ENCODE results near the gene PLRG1. TPM values are rescaled to one million over a fixed set of nuclear protein-coding genes. Genes with fewer than 3 reads are reported as not detected.
"Not testable (repeated sequence)": the region's sequence is repeated elsewhere in the genome, so short reads cannot be mapped to it uniquely, and the experiment has no call there.

The PLRG1 gene
- total RNA-seq, result 61.8 TPM

DNA sequence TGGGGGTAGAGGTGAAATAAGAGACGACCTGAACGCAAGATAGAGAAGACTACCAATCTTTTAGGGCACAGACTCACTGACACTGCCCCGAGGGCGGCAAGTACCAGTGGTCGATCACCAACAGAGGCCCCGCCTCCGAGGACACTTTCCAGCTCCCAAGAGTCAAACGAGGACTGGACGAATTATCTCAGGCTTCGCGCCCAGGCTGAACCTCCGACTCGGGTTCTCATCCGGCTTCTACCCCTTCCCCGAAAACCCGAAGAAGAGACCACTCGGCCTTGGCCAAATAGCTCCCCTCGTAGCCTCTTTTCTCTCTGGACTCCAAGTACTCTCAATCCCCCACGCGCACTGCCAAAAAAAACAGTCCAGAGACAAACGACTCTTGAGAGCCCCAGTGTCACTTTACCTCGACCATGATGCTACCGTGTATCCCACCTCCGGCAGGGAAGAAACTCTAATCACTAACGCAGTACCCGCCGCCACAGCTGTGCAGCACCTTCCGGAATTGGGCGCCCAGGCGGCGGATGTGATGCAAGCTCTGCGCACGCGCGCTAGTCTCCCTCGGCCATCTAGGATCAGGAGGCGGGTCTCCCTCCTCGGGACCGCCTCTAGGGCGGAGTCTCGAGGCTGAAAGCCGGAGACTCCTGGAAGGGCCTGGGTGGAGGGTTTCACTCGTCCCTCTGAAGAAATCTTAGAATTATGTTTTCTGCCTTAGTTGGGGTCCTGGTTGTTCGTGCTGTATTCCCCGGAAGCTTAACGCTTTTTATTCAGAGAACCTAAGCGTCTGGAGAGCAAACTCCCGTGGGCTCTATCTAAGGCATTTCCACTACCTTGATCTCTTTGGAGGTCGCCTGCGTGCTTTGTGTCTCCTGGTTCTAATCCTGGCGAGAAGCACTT, at the start of gene PLRG1:
TSS of gene PLRG1 (minus strand) at position 507 of the 897 bp plus-strand sequence. CDS start at position 415, 92 bp downstream.
- peak; percentile 97 for DNase-seq (ENCODE audit: low spot score)

DNA sequence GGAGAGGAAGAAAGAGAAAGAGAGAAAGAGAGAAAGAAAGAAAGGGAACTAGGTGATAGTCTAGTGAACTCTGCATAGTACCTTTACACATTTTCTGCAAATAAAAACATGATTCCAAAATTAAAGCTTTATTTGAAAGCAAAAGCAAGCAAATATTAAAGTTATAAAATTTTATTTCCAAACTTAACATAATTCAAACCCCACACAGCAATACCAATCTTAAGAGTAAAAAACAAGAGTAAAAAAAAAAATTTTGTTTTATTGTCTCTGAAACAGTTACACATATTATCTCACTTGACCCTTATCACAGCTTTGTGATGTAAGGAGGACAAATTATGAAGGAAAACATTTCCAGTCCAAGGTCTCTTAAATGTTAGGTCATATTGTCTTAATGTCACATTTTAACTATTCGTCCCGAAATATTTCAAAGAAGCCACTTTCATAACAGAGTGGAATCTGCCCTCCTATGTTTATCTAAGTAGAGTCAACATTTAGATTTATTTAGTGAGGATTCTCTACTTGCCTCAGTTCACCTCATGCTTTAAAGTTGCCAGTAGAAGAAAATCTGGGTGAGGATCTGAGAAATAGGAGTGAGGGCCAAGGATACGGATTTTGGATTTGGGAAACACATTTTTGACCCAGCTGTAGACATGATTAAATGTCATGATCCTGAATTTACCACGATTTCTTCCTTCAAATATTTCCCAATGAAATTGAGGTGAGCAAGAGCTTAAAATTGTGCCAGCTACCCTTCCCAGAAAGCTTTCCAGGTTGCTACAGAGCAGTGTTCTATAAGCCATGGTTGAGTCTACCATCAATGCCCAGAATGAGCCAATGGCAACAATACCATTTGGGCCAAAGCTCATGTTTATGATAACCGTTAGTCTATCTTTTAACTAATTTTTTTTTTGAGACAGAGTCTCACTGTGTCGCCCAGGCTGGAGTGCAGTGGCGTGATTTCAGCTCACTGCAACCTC, 47.9 kb upstream of the PLRG1 start:
- DNase-seq (ENCODE audit: low spot score), result no peak

DNA sequence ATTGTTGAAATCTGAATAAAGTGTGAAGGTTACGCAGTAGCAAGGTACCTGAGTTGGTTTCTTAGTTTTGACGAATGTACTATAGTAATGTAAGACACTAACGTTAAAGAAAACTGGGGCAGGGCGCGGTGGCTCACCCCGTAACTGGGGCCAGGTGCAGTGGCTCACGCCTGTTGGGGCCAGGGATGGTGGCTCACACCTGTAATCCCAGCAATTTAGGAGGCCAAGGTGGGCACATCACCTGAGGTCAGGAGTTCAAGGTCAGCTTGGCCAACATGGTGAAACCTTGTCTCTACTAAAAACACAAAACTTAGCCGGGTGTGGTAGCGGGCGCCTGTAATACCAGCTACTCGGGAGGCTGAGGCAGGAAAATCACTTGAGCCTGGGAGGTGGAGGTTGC, 47.1 kb upstream of the PLRG1 start:
- DNase-seq (ENCODE audit: low spot score), result not testable (repeated sequence)

DNA sequence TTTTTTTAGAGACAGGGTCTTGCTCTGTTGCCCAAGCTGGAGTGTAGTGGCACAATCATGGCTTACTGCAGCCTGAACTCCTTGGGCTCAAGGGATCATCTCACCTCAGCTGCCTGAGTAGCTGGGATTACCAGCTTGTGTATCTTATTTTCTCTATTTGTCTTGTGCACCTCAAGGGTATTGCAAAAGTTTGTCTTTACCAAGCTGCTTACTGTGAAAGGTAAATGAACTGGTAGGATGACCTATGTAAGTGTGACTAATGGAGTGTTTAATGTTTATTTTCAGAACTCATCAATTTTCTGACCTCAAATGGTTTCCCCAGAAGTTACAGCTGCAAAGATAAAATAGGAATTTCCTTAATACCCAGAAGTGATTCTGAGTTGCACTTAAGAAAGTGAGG, 45.6 kb upstream of the PLRG1 start:
- no peak for DNase-seq (ENCODE audit: low spot score)

DNA sequence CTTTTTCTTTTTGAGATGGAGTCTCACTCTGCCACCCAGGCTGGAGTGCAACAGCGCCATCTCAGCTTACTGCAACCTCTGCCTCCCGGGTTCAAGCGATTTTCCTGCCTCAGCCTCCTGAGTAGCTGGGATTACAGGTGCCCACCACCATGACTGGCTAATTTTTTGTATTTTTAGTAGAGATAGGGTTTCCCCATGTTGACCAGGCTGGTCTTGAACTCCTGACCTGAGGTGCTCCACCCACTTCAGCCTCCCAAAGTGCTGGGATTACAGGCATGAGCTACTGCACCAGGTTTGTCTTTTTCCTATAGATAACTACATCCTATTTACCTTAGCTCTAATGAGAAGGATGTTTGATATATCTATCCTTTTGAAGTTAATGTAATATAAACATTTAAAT, 44.1 kb upstream of the PLRG1 start:
- not testable (repeated sequence) for DNase-seq (ENCODE audit: low spot score)

DNA sequence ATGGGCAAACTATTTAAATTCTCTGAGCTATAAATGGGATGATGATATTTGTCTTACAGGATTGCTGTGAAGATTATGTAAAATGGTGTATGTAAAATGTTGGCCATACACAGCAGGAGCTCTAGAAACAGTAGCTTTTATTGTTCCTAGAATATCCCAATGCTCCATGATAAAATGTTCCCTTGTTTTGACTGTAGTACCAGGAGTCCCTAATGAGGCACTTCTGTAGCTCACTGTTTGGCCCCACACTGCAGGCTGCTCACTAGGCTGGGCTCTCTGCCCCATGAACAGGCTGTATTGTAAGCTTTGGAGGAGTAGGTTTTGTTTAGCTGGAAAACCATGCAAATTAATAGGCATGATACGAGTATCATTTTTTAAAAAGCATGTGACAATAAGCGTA, 43.7 kb upstream of the PLRG1 start:
- no peak for DNase-seq (ENCODE audit: low spot score)

DNA sequence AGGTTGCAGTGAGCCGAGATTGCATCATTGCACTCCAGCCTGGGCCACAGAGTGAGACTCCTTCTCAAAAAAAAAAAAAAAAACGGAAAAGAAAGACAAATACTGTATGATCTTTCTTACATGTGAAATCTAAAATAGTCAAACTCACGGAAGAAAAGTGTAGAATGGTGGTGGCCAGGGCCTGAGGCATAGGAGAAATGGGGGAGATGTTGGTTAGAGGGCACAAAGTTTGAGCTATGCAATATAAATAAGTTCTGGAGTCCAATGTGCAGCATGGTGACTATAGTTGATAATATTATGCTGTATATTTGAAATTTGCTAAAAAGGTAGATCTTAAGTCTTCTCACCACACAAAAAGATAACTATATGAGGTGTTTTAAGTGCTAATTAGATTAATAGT, 41.7 kb upstream of the PLRG1 start:
- DNase-seq (ENCODE audit: low spot score), result no peak

DNA sequence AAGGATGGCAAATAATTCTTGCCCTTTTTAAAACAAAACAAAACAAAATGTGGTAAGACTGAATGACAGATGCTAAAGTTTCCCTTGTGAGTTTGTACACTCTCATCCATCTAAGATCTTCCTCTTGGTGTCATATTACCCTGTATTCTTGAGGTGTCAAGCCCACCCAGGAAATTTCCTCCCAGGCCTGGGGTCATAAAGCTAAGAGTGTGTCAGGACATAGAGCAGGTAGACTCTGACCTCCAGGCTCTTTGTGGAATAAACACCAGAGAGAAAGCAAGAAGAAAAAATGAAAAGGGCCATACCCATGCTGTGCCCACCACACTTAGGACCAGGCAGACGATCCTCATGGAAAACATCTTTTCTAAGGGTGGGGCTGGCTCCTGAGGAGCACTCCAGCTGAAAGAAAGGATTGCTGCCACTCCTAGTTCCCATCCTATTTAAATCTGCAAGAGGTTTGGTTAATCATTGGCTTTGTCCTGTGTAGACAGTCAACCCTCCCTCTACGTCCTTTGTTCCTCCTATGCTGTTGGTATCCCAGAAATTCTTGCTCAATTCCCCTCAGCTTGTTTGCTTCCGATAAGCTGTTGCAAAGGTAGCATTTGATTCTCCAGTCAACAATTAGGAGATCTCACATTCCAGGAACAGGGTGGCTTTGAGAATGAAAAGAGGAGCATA, 40.3 kb upstream of the PLRG1 start, which contains the start of gene FGA:
TSS of gene FGA (minus strand) at position 414 of the 678 bp plus-strand sequence. CDS start at position 359, 55 bp downstream.
- peak; percentile 58 for DNase-seq (ENCODE audit: low spot score)

DNA sequence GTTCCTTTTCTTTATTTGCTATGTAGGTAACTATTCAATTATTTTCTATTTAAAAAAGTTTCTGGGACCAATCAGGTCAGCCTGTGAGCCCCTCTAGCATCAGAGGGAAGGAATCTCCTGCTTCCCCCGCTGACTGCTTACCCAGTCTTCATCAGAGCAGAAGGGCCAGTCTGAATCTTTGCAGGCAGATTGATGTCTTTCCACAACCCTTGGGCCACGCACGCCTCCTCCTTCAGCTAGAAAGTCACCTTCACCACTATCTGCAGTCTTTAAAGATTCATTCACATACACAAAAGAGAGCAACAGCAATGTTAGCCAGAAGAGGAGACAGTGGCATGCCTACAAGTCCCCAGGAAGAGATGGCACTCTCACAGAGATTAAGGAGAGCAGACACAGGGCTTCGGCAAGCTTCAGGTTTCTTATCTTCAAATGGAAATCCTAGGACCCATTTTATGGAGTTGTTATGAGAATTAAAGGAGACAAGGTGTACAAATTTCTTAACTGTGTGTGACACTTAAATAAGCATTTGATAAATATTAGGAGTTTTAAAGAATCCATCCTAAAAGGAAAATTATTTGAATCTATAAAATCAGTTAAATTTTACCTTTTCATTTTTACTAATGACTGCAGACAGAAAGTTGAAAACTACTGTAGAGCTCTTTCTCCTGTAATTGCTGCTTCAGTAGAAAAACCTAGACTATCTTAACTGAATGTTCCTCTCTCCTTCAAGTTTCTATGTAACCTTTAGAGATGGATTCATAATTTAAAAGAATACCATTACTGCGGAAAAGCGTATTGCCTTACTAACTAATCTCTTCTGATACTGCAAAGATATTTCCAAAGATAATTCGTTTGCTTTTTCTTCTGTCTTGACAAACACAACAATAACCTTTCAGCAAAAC, 39.3 kb upstream of the PLRG1 start:
- no peak for DNase-seq (ENCODE audit: low spot score)

DNA sequence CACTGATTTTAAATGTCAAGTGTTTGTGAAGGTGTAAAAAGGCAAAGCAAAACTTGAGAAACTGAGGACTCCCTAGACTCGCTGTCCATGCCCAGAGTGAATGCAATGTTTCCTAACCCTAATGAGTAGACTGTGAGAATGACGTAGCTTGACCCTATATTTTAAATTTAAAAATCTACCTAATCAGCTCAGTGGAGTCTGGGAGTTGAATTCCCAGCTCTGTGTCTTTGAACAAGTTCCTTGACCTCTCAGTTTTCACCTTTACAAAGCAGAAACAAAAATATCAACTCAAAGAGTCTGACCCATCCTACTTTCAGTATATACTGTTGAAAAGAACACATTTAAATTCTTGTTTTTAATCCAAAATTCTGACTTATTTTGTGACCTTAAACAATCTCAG, 38.0 kb upstream of the PLRG1 start:
- no peak for DNase-seq (ENCODE audit: low spot score)

DNA sequence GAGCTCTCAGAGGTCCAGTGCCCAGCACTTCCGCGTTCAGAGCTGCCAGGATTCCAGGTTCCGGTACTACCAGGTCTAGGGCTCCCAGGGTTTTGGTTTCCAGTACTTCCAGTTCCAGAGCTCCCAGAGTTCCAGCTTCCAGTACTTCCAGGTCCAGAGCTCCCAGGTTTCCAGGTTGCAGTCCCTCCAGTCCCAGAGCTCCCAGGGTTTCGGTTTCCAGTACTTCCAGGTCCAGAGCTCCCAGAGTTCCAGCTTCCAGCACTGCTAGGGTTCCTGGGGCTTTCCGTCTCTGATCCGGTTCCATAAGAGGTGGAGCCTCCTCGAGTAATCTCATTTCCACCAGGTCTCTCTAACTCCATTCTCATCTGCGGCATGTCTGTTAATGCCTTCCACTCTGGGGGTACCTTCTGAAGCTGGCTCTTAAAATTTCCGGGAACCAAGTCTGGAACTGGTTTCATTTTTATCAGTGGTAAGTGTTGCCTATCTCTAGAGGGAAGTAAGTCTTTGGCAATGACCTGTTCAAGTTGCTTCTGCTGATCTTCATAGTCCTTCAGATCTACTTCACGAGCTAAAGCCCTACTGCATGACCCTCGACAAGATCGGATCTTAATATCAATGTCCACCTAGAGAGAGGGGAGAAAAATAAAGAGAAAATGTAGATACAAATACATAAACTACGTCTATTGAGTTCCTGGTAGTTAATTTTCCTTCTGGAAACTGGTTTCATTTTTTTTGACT, 36.3 kb upstream of the PLRG1 start:
- no peak for DNase-seq (ENCODE audit: low spot score)

DNA sequence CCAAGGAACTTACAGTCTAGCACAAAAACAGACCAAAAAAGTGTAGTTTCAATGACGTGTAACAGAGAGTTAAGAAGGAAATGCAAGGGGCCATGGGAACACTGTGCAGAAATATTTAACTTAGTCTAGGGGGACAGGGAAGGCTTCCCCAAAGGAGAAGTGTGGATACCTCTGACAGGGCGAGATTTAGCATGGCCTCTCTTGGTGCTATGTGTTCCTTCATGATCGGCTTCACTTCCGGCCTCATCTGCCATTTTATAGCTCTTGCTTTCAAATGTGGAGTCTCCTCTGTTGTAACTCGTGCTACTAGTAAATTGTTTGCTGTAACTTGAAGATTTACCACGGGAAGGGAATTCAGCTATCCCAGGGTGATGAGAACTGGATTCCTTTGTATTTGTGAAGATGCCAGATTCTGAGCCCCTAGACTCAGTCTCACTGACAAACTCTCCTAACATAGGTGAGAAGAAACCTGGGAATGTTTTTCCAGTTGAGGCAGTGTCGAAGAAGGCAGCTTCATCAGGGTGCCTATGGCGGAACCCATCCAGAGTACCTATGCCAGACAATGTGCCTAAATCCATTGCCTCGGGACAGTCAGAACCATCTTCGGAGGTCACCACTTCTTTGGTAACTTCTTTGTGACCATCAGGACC, 35.3 kb upstream of the PLRG1 start:
- no peak for DNase-seq (ENCODE audit: low spot score)

DNA sequence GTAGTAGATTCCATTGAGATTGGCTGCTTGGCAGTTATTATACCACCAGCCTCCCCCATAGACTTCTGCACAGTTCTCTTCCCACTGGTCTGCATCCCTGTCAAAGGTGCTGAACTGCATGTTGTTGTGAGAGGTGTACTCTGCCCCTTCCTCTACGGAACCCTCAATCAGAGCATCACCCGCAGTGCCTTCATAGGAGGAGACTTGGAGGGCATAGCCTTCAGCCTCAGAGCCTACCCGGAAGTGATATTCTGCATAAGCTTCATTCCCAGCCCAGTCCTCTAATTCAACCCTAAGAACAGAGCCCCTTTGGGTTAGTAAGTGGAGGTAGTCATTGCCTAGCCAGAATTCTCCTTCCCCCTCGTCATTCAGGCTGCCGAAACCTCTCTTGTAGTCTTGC, 34.1 kb upstream of the PLRG1 start:
- DNase-seq (ENCODE audit: low spot score), result no peak

DNA sequence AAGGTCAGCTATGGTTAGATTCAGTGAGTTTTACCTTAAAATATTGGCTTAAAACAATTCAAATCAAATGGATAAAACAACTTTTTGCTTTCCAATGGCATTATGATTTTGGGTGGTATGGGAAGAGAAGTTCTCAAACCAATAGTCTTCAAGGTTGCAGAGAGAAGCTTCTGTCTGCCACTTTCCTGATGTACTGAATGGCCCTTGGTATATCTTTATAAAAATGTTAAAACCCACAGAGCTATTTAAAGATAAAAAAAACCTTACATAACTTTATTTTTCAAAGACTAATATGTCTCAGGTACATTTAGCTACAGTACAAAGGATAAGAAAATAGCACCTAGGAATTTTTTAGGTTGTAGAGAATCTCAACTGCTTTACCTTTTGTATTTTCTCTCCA, 33.5 kb upstream of the PLRG1 start:
- no peak for DNase-seq (ENCODE audit: low spot score)

DNA sequence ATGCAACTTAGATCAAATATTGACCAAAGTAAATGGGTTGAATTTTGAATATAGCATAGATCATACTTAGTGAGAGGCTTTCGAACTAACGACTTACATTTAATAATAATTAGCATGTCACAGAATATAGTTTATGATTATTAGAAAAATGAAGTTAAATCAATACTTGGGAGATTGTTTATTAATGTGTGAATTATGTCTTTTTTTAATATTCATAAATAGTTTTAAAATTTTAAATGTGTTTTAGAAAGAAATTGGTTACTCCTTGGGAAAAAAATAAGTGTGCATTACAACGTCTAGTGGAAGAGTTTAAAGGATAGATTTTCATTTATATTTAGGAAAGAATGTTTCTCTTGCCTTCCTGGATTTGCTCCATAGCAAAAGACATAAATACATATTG, 33.0 kb upstream of the PLRG1 start:
- no peak for DNase-seq (ENCODE audit: low spot score)

DNA sequence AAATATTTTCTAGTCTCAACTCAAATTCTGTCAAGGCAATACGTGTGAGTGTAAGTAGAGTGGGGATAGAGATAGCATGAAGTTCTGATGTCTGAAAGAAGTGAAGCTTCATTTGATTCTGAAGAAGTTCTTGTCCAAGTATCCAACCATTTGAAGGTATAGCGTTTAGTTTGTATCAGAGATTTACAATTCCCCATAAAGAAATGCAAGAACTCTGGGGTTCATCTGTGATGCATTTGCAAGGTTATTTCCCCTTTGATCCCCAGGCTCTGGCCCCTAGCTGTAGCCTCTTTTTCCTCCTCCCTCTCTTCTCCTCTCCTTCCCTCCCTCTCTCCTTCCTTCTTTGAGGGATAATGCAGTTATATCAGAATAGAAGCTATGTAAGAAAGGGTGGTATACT, 32.5 kb upstream of the PLRG1 start:
- DNase-seq (ENCODE audit: low spot score), result no peak

DNA sequence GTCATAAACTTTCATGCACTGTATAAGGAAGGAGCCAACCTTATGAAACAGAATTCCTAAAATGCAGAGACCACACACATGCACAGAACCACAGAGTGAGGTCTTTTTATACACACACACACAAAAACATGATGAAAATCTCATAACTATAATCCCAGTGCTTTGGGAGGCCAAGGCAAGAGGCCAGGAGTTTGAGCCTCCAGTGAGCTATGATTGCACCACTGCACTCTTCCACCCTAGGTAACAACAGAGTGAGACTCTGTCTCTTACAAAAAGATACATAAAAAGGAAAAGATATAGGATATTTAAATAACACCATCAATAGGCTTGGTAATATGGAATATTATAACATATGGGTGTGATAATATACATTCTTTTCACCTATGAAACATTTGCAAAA, 29.7 kb upstream of the PLRG1 start:
- no peak for DNase-seq (ENCODE audit: low spot score)

DNA sequence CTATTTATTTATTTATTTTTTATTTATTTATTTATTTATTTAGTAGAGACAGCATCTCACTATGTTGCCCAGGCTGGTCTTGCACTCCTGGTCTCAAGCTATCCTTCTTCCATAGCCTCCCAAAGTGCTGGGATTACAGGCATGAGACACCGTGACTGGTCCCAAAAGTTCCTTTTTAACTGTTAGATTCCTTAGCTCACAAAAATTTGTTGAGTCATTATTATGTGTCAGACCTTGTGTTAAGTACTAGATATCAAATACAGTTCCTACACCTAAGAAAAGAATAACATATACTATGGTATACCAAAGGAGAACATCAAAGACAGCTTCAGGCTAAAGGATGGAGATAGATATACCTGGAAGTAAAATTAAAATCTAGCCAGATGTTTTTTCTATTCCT, 28.7 kb upstream of the PLRG1 start:
- DNase-seq (ENCODE audit: low spot score), result no peak

DNA sequence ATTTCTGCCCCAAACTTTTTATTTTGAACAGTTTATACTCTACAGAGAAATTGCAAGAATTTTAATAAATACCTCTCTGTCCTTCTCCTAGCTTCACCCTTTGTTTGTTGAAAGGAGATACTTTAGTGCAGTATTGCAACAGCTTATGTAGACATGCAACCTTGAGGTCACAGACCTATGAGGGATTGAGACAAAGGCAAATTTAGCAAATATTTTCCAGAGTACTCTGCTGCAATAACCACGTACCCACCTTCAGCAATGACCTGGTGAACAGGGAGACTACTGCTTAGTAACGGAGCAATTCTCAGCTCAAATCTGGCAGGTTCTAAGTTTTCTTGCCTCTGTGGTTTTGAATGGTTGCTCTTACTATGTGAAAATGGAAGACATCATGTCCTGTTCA, 27.1 kb upstream of the PLRG1 start:
- no peak for DNase-seq (ENCODE audit: low spot score)

DNA sequence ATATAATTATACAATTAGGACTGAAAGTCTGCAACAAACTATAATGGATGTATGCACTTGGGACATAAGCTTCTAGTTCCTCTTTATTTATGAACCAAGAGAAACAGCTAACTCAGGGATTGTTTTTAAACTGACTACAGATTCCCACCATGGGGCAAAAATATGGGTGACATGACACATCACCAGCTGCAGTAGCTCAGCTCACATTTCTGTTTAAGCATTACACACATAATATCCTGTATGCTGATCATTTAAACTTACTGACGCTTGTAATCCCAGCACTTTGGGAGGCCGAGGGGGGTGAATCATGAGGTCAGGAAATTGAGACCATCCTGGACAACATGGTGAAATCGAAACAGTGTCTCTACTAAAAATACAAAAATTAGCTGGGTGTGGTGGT, 24.1 kb upstream of the PLRG1 start:
- DNase-seq (ENCODE audit: low spot score), result no peak

Measured in mucosa of gallbladder (tissue), 1 donor.